Naive thymus-derived CD8-positive, alpha-beta T cell (primary cell): ENCODE measurements around the gene RPL35. TPM values are rescaled to one million over a fixed set of nuclear protein-coding genes. Genes with fewer than 3 reads are reported as not detected.
A peak's percentile ranks its signal among the peaks of the same experiment; 100 is the strongest.

ENCODE experiments used
- ATAC-seq, 2 donors: fragments of 150-1000 bp; cut with Tn5 transposase in 1 of 2; sonication (Bioruptor Pico), chemical (Tn5 transposase) in 1 of 2; 1 replicate in 1 of 2; 2 replicates in 1 of 2; pipeline ENCODE4 v1.10.0; 2021; ENCODE audit warnings: mild to moderate bottlenecking in 2 of 2, moderate library complexity in 2 of 2
- POLR2A ChIA-PET: fragments of 350-600 bp; sonication (Branson Sonifier 250); formaldehyde crosslinking; loops from one replicate; lab custom pipeline; 2021; ENCODE audit warnings: antibody characterized with exemption; lab: Charles Lee
- DNase-seq, 10 donors: peaks; one replicate each; pipeline versions ENCODE4 v3.0.0 to v3.0.0-alpha.2; 2020 to 2022
- H3K27ac Mint-ChIP-seq, 10 donors: one replicate each; pipeline ENCODE4 v1.8.0; 2020 to 2022; ENCODE audit warnings: mild to moderate bottlenecking in 10 of 10, mixed read lengths in 10 of 10, moderate library complexity in 4 of 10, inconsistent platforms in 1 of 10
- H3K27me3 Mint-ChIP-seq, 5 donors: one replicate each; pipeline ENCODE4 v1.8.0; 2021 to 2022; ENCODE audit warnings: mixed read lengths in 5 of 5
- H3K36me3 Mint-ChIP-seq, 3 donors: one replicate each; pipeline ENCODE4 v1.8.0; 2020 to 2022; ENCODE audit warnings: mixed read lengths in 3 of 3, mild to moderate bottlenecking in 2 of 3, inconsistent platforms in 1 of 3
- H3K4me1 Mint-ChIP-seq, 4 donors: one replicate each; pipeline ENCODE4 v1.8.0; 2021 to 2022; ENCODE audit warnings: mixed read lengths in 4 of 4
- H3K4me3 Mint-ChIP-seq, 10 donors: one replicate each; pipeline ENCODE4 v1.8.0; 2020 to 2022; ENCODE audit warnings: mild to moderate bottlenecking in 10 of 10, mixed read lengths in 10 of 10, moderate library complexity in 6 of 10, inconsistent platforms in 1 of 10
- H3K9me3 Mint-ChIP-seq, 9 donors: one replicate each; pipeline ENCODE4 v1.8.0; 2020 to 2022; ENCODE audit warnings: mixed read lengths in 9 of 9, mild to moderate bottlenecking in 3 of 9, inconsistent platforms in 1 of 9, moderate library complexity in 1 of 9
- polyA plus RNA-seq, 3 donors: library from polyadenylated mRNA; unstranded; fragments of 300-500 nt; fragmentation: Illumina TruSeq; gene quantifications; one replicate each; pipeline ENCODE4 v1.2.3, GENCODE V29; 2021
- total RNA-seq, 8 experiments: library from RNA in 2 of 8; stranded (reverse) in 2 of 8; gene quantifications; one replicate each; pipeline ENCODE4 v1.2.3 and lab custom pipeline; 2021 to 2026

The RPL35 gene
- total and polyA plus RNA-seq, 5 experiments from 2014 or later: 1,561 to 2,475 (median 1,999) TPM

DNA sequence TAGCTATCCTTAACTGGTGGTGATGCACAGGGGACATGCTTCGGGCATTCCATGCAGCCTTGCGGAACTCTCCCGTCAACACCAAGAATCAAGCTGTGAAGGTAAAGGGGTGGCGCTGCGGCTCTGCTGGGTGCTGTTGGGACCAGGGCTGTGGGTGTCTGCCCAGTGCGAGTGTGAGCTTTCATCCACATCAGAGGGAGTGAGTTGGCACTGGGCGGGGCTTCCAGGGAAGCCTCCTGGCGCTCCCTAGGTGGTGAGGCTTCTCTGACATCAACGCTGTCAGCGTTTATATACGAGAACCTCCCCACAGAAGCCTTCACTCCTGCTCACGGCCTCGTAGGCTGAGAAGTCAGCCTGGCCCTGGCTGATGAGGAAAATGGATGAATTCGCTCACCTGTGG is 11.9 kb upstream of the RPL35 start:
- peaks cover 6 to 77% (median 23%) of the 10 kb centered on the region in 3 donors for H3K36me3 Mint-ChIP-seq
- peaks cover 24 to 56% (median 51%) of the 10 kb centered on the region in 4 donors for H3K4me1 Mint-ChIP-seq
- peak in 1 of 10 donors; percentile 45 for DNase-seq
- H3K27me3 Mint-ChIP-seq: no peaks in the 10 kb centered on the region
- H3K4me3 Mint-ChIP-seq: peak overlapping the region in 2 of 10 donors; percentile 70 to 80
- peak overlapping the region in 4 of 10 donors; percentile 6 to 94 (median 83) for H3K27ac Mint-ChIP-seq
- no peaks in the 10 kb centered on the region for H3K9me3 Mint-ChIP-seq
- POLR2A ChIA-PET: interaction anchor here (5.3 kb wide), 1 partner anchor 12 kb away, joined by 30 read pairs; the partner anchor contains the start of genes ARPC5L and RPL35
- ATAC-seq: no peak

GRCh38 chr9:124871156-124871561 is 9.4 kb upstream of the RPL35 start:
- peaks cover 0 to 53% (median 16%) of the 10 kb centered on the region in 3 donors for H3K36me3 Mint-ChIP-seq
- H3K27ac Mint-ChIP-seq: peak overlapping the region in 5 of 10 donors; percentile 91 to 98 (median 94)

GRCh38 chr9:124870723-124871122 is 9.0 kb upstream of the RPL35 start:
- peaks cover 0 to 48% (median 16%) of the 10 kb centered on the region in 3 donors for H3K36me3 Mint-ChIP-seq
- no peaks in the 10 kb centered on the region for H3K9me3 Mint-ChIP-seq
- no peak for ATAC-seq
- H3K4me3 Mint-ChIP-seq: peak overlapping the region; percentile 84 to 95 (median 91)
- peaks cover 23 to 73% (median 51%) of the 10 kb centered on the region in 4 donors for H3K4me1 Mint-ChIP-seq
- no peaks in the 10 kb centered on the region for H3K27me3 Mint-ChIP-seq
- peak overlapping the region; percentile 67 to 98 (median 92) for H3K27ac Mint-ChIP-seq
- DNase-seq: no peak
- POLR2A ChIA-PET: interaction anchor here (1.3 to 5.3 kb wide), 4 partner anchors 9 to 99 kb away, joined by 4 to 30 read pairs (median 8); partner anchors contain the start of genes ARPC5L, GOLGA1, NR6A1 and RPL35

More at GRCh38 chr9:124871156-124871561, 9.4 kb upstream of the RPL35 start:
- Mint-ChIP-seq H3K27me3 (no peaks in the 10 kb centered on the region), H3K4me1 (peaks cover 23 to 73% (median 51%) of the 10 kb centered on the region in 4 donors), H3K9me3 (no peaks in the 10 kb centered on the region), H3K4me3 (peak overlapping the region in 9 of 10 donors; percentile 48 to 95 (median 90))
- POLR2A ChIA-PET: interaction anchor here (5.3 kb wide), 1 partner anchor 10 kb away, joined by 30 read pairs; the partner anchor contains the start of genes ARPC5L and RPL35
- DNase-seq (no peak), ATAC-seq (no peak)

- peak overlapping the region; percentile 67 to 98 (median 92) for H3K27ac Mint-ChIP-seq
- peak; percentile 35 to 43 for ATAC-seq
- POLR2A ChIA-PET: interaction anchor here (0.7 to 5.3 kb wide), 6 partner anchors 9 to 273 kb away, joined by 3 to 30 read pairs (median 4); partner anchors contain the start of genes ARPC5L, GOLGA1, NR6A1 and RPL35
- peak; percentile 35 to 79 (median 64) for DNase-seq
- H3K9me3 Mint-ChIP-seq: no peaks in the 10 kb centered on the region
- H3K27me3 Mint-ChIP-seq: no peaks in the 10 kb centered on the region
- peaks cover 23 to 70% (median 51%) of the 10 kb centered on the region in 4 donors for H3K4me1 Mint-ChIP-seq
- peak overlapping the region; percentile 84 to 95 (median 91) for H3K4me3 Mint-ChIP-seq
- H3K36me3 Mint-ChIP-seq: peaks cover 0 to 42% (median 11%) of the 10 kb centered on the region in 3 donors
Observed at GRCh38 chr9:124869986-124870560, 8.3 kb upstream of the RPL35 start.

- peaks cover 20 to 66% (median 48%) of the 10 kb centered on the region in 4 donors for H3K4me1 Mint-ChIP-seq
- H3K4me3 Mint-ChIP-seq: peak overlapping the region; percentile 84 to 95 (median 91)
- no peaks in the 10 kb centered on the region for H3K9me3 Mint-ChIP-seq
- H3K27ac Mint-ChIP-seq: peak overlapping the region; percentile 67 to 98 (median 92)
- POLR2A ChIA-PET: interaction anchor here (0.7 to 5.3 kb wide), 6 partner anchors 8 to 273 kb away, joined by 3 to 30 read pairs (median 4); partner anchors contain the start of genes ARPC5L, GOLGA1, NR6A1 and RPL35
- H3K27me3 Mint-ChIP-seq: no peaks in the 10 kb centered on the region
- DNase-seq (peak in 6 of 10 donors; percentile 28 to 50 (median 39)), ATAC-seq (peak; percentile 15 to 49)
- H3K36me3 Mint-ChIP-seq: peaks cover 0 to 36% (median 6%) of the 10 kb centered on the region in 3 donors
Observed at GRCh38 chr9:124869466-124869985, 7.8 kb upstream of the RPL35 start.

- Mint-ChIP-seq H3K4me1 (peaks cover 20 to 62% (median 47%) of the 10 kb centered on the region in 4 donors), H3K27me3 (no peaks in the 10 kb centered on the region), H3K4me3 (peak overlapping the region; percentile 84 to 95 (median 91)), H3K36me3 (peaks cover 0 to 31% (median 6%) of the 10 kb centered on the region in 3 donors), H3K27ac (peak overlapping the region; percentile 83 to 98 (median 89)), H3K9me3 (no peaks in the 10 kb centered on the region)
- POLR2A ChIA-PET: interaction anchor here (1.1 to 3.5 kb wide), 3 partner anchors 10 to 97 kb away, joined by 3 to 11 read pairs (median 3); partner anchors contain the start of gene NR6A1
- DNase-seq (peak; percentile 84 to 92 (median 90)), ATAC-seq (peak; percentile 82 to 86)
Observed at GRCh38 chr9:124868511-124869465, 7.0 kb upstream of the RPL35 start.

- peaks cover 12 to 49% (median 38%) of the 10 kb centered on the region in 4 donors for H3K4me1 Mint-ChIP-seq
- DNase-seq (no peak), ATAC-seq (no peak)
- H3K4me3 Mint-ChIP-seq: peak overlapping the region in 9 of 10 donors; percentile 17 to 92 (median 55)
- peaks cover 5 to 28% (median 7%) of the 10 kb centered on the region in 3 donors for H3K36me3 Mint-ChIP-seq
- POLR2A ChIA-PET: interaction anchor here (2.4 to 3.4 kb wide), 3 partner anchors 9 to 78 kb away, joined by 9 to 30 read pairs (median 16); partner anchors contain the start of genes GOLGA1 and WDR38
- peak overlapping the region in 5 of 10 donors; percentile 7 to 25 (median 19) for H3K27ac Mint-ChIP-seq
- no peaks in the 10 kb centered on the region for H3K9me3 Mint-ChIP-seq
- H3K27me3 Mint-ChIP-seq: no peaks in the 10 kb centered on the region
Observed at GRCh38 chr9:124863371-124863871, 1.7 kb upstream of the RPL35 start.

- no peak for DNase-seq
- ATAC-seq: no peak
- H3K27me3 Mint-ChIP-seq: no peaks in the 10 kb centered on the region
- no peaks in the 10 kb centered on the region for H3K9me3 Mint-ChIP-seq
- H3K4me1 Mint-ChIP-seq: peaks cover 14 to 34% (median 32%) of the 10 kb centered on the region in 4 donors
- H3K27ac Mint-ChIP-seq: peak overlapping the region; percentile 38 to 99 (median 94)
- peaks cover 5 to 46% (median 7%) of the 10 kb centered on the region in 3 donors for H3K36me3 Mint-ChIP-seq
- POLR2A ChIA-PET: interaction anchor here (0.7 to 3.4 kb wide), 12 partner anchors 8 to 381 kb away, joined by 3 to 30 read pairs (median 6); partner anchors contain the start of genes GOLGA1, HSPA5, NR6A1 and SCAI
- H3K4me3 Mint-ChIP-seq: peak overlapping the region; percentile 89 to 99 (median 94)
Observed at GRCh38 chr9:124860582-124861341, 995 bp downstream of the RPL35 start.

DNA sequence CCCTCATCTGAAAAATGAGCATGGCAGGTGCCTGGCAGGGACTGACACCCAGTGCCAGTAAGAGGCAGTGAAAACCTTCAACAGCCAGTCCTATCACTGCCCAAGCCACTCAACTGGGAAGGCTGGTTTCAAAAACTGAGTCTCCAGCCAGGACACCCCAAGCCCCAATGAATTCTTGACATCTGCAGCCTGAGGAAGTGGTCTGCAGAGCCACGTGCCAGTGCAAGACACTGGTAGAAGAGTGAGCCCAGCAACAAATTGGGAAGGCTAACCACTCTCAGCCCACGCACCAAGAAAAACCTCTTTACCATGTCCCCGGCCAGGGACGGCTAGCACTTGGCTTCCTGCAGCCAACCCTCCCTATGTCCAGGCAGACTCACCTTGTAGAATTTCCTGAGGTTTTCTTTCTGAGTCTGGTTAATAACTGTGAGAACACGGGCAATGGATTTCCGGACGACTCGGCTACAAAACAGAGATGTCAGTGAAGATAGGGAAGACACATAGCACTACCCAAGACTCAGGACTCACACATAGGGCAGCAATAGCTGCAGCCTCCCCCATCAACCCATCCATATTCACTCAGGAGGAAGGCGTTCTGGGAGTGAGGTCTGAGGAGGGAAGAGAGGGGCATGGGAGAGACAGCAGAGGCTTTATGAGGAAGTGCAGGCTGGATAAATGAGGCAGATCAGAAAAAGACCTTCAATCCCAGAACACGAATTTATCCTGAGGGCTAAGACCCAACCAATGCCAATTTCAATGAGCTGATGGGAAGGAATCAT is 1.8 kb downstream of the RPL35 start:
- H3K9me3 Mint-ChIP-seq: no peaks in the 10 kb centered on the region
- peaks cover 14 to 34% (median 33%) of the 10 kb centered on the region in 4 donors for H3K4me1 Mint-ChIP-seq
- peaks cover 5 to 46% (median 7%) of the 10 kb centered on the region in 3 donors for H3K36me3 Mint-ChIP-seq
- DNase-seq (no peak), ATAC-seq (no peak)
- peak overlapping the region; percentile 38 to 99 (median 92) for H3K27ac Mint-ChIP-seq
- no peaks in the 10 kb centered on the region for H3K27me3 Mint-ChIP-seq
- H3K4me3 Mint-ChIP-seq: peak overlapping the region; percentile 63 to 99 (median 94)
- POLR2A ChIA-PET: interaction anchor here (1.4 to 3.4 kb wide), 5 partner anchors 8 to 89 kb away, joined by 3 to 30 read pairs (median 16); partner anchors contain the start of genes NR6A1 and WDR38
